ENCODE results near the gene TMEM219.

TMEM219 gene

DNA sequence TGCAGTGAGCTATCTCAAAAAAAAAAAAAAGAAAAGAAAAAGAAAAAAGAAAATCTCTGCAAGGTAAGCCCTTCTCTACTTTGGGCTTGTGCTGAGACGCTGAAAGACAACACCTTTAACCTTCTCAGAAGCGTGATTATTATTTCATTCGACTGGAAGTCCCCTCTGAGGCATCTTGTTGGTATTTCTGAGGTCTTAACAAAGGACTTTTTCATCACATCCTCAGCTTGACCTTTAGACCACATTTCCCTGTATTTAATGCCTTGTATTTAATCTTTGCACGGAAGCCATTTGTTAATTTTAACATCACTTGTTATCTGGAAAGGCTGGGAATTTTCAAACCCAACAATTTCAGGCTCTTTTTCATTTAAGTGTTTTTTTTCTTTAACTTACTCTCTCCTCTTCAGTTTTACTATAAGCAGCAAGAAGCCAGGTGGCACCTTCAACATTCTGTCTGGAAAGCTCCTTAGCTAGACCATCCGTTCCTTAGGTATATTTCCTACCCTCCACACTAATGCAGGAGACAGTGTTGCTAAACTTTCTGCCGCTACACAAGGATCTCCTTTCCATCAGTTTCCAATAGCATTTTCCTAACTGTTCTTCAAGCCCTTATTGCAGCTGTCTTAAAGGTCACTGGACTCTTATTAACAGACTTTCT, 46.2 kb upstream of the TMEM219 start:
- Histone ChIP-seq H3K4ac (ENCODE audit: low read length) (no peak overlapping the region), H3K23ac (ENCODE audit: low read depth, low read length, poor library complexity) (no peak overlapping the region), H2AFZ (ENCODE audit: low read length) (no peak overlapping the region), H3K4me1 (ENCODE audit: control insufficient read depth in 2 of 2, insufficient read depth in 1 of 2, low read depth in 1 of 2, low read length in 2 of 2) (peaks cover 0 to 4% of the 10 kb centered on the region in 2 donors), H2BK12ac (ENCODE audit: low read length) (no peak overlapping the region), H3K18ac (ENCODE audit: low read length) (no peak overlapping the region), H2AK5ac (ENCODE audit: low read depth, low read length) (no peak overlapping the region), H3K4me2 (ENCODE audit: insufficient read depth, low read length, poor library complexity, severe bottlenecking) (no peak overlapping the region), H3K79me1 (ENCODE audit: low read depth, low read length) (no peaks in the 10 kb centered on the region), H2BK15ac (ENCODE audit: low read length) (no peak overlapping the region), H4K8ac (ENCODE audit: low read depth, low read length) (no peak overlapping the region), H3K4me3 (ENCODE audit: low read length in 2 of 2) (no peak overlapping the region), H2BK5ac (ENCODE audit: low read length) (no peak overlapping the region), H2BK120ac (ENCODE audit: low read depth, low read length) (no peak overlapping the region), H3K27me3 (ENCODE audit: control insufficient read depth in 3 of 3, insufficient read depth in 3 of 3, low read depth in 1 of 3, low read length in 3 of 3) (no peaks in the 10 kb centered on the region), H3K36me3 (replicated peaks in 1 of 2; ENCODE audit: control insufficient read depth in 2 of 2, insufficient read depth in 2 of 2, low read length in 2 of 2) (peaks cover 3 to 36% of the 10 kb centered on the region in 2 donors), H3K9me3 (replicated peaks in 1 of 2; ENCODE audit: control insufficient read depth in 2 of 2, insufficient read depth in 1 of 2, low read depth in 1 of 2, low read length in 2 of 2) (no peaks in the 10 kb centered on the region), H4K91ac (ENCODE audit: low read depth, low read length, poor library complexity) (no peak overlapping the region), H3K9ac (ENCODE audit: low read depth, low read length, poor library complexity) (no peak overlapping the region), H3K14ac (ENCODE audit: low read length) (no peak overlapping the region), H3K27ac (replicated peaks; ENCODE audit: low read length) (no peak overlapping the region)
- no CpG with 5 or more reads among the region's 6 CpGs for WGBS, 2 donors (ENCODE audit: extremely low coverage in 2 of 2, insufficient read length in 2 of 2, insufficient replicate concordance in 1 of 2)
- DNase-seq (ENCODE audit: low spot score) = no peak

DNA sequence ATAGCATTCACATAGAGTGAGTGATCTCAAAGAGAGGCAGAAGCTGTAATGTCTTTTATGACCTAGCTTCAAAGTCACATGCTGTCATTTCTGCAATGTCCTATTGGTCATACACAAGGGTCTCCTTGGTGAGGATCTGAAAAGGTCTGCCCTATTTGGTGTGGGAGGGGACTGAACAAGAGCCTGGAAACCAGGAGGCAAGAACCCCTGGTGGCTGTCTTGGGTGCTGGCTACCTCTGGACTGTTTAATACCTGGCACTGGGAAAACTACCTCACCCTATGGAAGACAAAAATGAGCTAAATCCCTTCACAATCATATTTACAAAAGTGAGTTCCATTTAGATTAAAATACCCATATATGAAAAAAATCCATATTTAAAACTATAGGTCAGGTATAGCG, 44.9 kb upstream of the TMEM219 start:
- H3K4me1 ChIP-seq (ENCODE audit: control insufficient read depth in 2 of 2, insufficient read depth in 1 of 2, low read depth in 1 of 2, low read length in 2 of 2) = peaks cover 0 to 2% of the 10 kb centered on the region in 2 donors
- H3K9me3 ChIP-seq (replicated peaks in 1 of 2; ENCODE audit: control insufficient read depth in 2 of 2, insufficient read depth in 1 of 2, low read depth in 1 of 2, low read length in 2 of 2) = no peaks in the 10 kb centered on the region
- no peak overlapping the region for H3K27ac ChIP-seq (replicated peaks; ENCODE audit: low read length)
- H2AK5ac ChIP-seq (ENCODE audit: low read depth, low read length) = no peak overlapping the region
- no CpG with 5 or more reads among the region's 1 CpG for WGBS, 2 donors (ENCODE audit: extremely low coverage in 2 of 2, insufficient read length in 2 of 2, insufficient replicate concordance in 1 of 2)
- no peak overlapping the region for H3K14ac ChIP-seq (ENCODE audit: low read length)
- H3K36me3 ChIP-seq (replicated peaks in 1 of 2; ENCODE audit: control insufficient read depth in 2 of 2, insufficient read depth in 2 of 2, low read length in 2 of 2) = peaks cover 5 to 48% of the 10 kb centered on the region in 2 donors
- H4K8ac ChIP-seq (ENCODE audit: low read depth, low read length) = no peak overlapping the region
- H3K27me3 ChIP-seq (ENCODE audit: control insufficient read depth in 3 of 3, insufficient read depth in 3 of 3, low read depth in 1 of 3, low read length in 3 of 3) = no peaks in the 10 kb centered on the region
- H3K9ac ChIP-seq (ENCODE audit: low read depth, low read length, poor library complexity) = no peak overlapping the region
- no peak overlapping the region for H2AFZ ChIP-seq (ENCODE audit: low read length)
- no peak overlapping the region for H3K4ac ChIP-seq (ENCODE audit: low read length)
- H3K4me2 ChIP-seq (ENCODE audit: insufficient read depth, low read length, poor library complexity, severe bottlenecking) = no peak overlapping the region
- H2BK15ac ChIP-seq (ENCODE audit: low read length) = no peak overlapping the region
- H3K23ac ChIP-seq (ENCODE audit: low read depth, low read length, poor library complexity) = no peak overlapping the region
- H4K91ac ChIP-seq (ENCODE audit: low read depth, low read length, poor library complexity) = no peak overlapping the region
- H3K4me3 ChIP-seq (ENCODE audit: low read length in 2 of 2) = no peak overlapping the region
- no peak overlapping the region for H2BK12ac ChIP-seq (ENCODE audit: low read length)
- no peaks in the 10 kb centered on the region for H3K79me1 ChIP-seq (ENCODE audit: low read depth, low read length)
- DNase-seq (ENCODE audit: low spot score) = no peak
- no peak overlapping the region for H2BK120ac ChIP-seq (ENCODE audit: low read depth, low read length)
- no peak overlapping the region for H3K18ac ChIP-seq (ENCODE audit: low read length)
- no peak overlapping the region for H2BK5ac ChIP-seq (ENCODE audit: low read length)

DNA sequence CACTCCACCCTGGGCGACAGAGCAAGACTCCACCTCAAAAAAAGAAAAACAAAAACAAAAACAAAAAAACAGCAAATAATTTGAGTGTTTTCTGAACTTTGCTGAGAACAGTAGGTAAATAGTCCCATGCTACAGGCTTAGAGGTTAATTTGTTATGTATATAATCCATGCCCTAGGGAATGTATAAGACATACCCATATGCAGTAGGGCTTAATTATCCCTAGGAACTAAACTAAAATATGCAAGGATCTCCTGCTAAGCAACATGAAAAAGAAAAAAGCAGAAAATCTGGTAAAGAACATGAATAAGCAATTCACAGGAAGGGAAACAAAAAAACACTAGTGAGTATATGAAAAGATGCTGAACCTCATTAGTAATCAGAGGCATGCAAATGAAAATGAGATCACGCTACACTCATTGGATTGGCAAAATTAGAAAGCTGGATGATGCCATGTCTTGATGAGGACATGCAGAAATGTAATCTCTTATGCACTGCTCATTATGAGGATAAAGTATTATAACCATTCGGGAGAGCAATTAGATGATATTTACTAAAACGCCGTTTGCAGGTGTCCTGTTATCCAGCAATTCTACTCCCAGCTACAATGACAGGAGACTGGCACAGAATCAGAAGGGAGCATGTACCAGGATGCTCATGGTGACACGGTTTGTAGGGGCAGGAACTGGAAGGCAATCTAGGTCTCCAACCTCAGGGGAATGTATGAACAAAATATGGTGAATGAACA, 41.4 kb upstream of the TMEM219 start:
- H3K23ac ChIP-seq (ENCODE audit: low read depth, low read length, poor library complexity) = no peak overlapping the region
- H4K8ac ChIP-seq (ENCODE audit: low read depth, low read length) = no peak overlapping the region
- no peak overlapping the region for H2AK5ac ChIP-seq (ENCODE audit: low read depth, low read length)
- no peak overlapping the region for H2BK12ac ChIP-seq (ENCODE audit: low read length)
- H4K91ac ChIP-seq (ENCODE audit: low read depth, low read length, poor library complexity) = no peak overlapping the region
- no peak overlapping the region for H3K14ac ChIP-seq (ENCODE audit: low read length)
- H2BK5ac ChIP-seq (ENCODE audit: low read length) = no peak overlapping the region
- H3K27ac ChIP-seq (replicated peaks; ENCODE audit: low read length) = no peak overlapping the region
- no peak overlapping the region for H3K4me2 ChIP-seq (ENCODE audit: insufficient read depth, low read length, poor library complexity, severe bottlenecking)
- H2AFZ ChIP-seq (ENCODE audit: low read length) = no peak overlapping the region
- H3K36me3 ChIP-seq (replicated peaks in 1 of 2; ENCODE audit: control insufficient read depth in 2 of 2, insufficient read depth in 2 of 2, low read length in 2 of 2) = peaks cover 6 to 52% of the 10 kb centered on the region in 2 donors
- H3K9me3 ChIP-seq (replicated peaks in 1 of 2; ENCODE audit: control insufficient read depth in 2 of 2, insufficient read depth in 1 of 2, low read depth in 1 of 2, low read length in 2 of 2) = no peaks in the 10 kb centered on the region
- no peaks in the 10 kb centered on the region for H3K27me3 ChIP-seq (ENCODE audit: control insufficient read depth in 3 of 3, insufficient read depth in 3 of 3, low read depth in 1 of 3, low read length in 3 of 3)
- H3K18ac ChIP-seq (ENCODE audit: low read length) = no peak overlapping the region
- H3K4me1 ChIP-seq (ENCODE audit: control insufficient read depth in 2 of 2, insufficient read depth in 1 of 2, low read depth in 1 of 2, low read length in 2 of 2) = peaks cover 0 to 5% of the 10 kb centered on the region in 2 donors
- no peak overlapping the region for H3K4me3 ChIP-seq (ENCODE audit: low read length in 2 of 2)
- H3K4ac ChIP-seq (ENCODE audit: low read length) = no peak overlapping the region
- DNase-seq (ENCODE audit: low spot score) = no peak
- H3K79me1 ChIP-seq (ENCODE audit: low read depth, low read length) = peaks cover 8% of the 10 kb centered on the region
- no peak overlapping the region for H3K9ac ChIP-seq (ENCODE audit: low read depth, low read length, poor library complexity)
- H2BK15ac ChIP-seq (ENCODE audit: low read length) = no peak overlapping the region
- H2BK120ac ChIP-seq (ENCODE audit: low read depth, low read length) = no peak overlapping the region
- no CpG with 5 or more reads among the region's 6 CpGs for WGBS, 2 donors (ENCODE audit: extremely low coverage in 2 of 2, insufficient read length in 2 of 2, insufficient replicate concordance in 1 of 2)

DNA sequence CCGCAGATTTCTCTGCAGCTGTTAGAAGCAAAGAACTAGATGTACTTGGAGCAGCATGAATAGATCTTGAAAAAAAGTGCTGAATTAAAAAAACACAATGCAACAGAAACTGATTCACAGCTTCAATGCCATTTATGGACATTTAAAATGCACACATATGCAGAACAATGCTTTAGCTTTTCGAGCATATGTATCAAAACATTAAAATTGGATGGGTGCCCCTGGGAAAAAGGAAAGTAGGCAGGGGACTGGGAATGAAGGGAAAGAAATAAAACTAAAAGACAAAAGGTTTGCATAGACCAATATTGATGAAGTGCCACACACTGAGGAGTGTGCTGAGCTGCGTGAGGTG, 40.9 kb upstream of the TMEM219 start:
- H2AK5ac ChIP-seq (ENCODE audit: low read depth, low read length) = no peak overlapping the region
- no peak overlapping the region for H2BK12ac ChIP-seq (ENCODE audit: low read length)
- no peak overlapping the region for H2BK5ac ChIP-seq (ENCODE audit: low read length)
- H3K23ac ChIP-seq (ENCODE audit: low read depth, low read length, poor library complexity) = no peak overlapping the region
- H4K8ac ChIP-seq (ENCODE audit: low read depth, low read length) = no peak overlapping the region
- no peak overlapping the region for H3K4me2 ChIP-seq (ENCODE audit: insufficient read depth, low read length, poor library complexity, severe bottlenecking)
- no peaks in the 10 kb centered on the region for H3K27me3 ChIP-seq (ENCODE audit: control insufficient read depth in 3 of 3, insufficient read depth in 3 of 3, low read depth in 1 of 3, low read length in 3 of 3)
- DNase-seq (ENCODE audit: low spot score) = no peak
- no peak overlapping the region for H4K91ac ChIP-seq (ENCODE audit: low read depth, low read length, poor library complexity)
- no peak overlapping the region for H2AFZ ChIP-seq (ENCODE audit: low read length)
- no peak overlapping the region for H2BK15ac ChIP-seq (ENCODE audit: low read length)
- no peak overlapping the region for H3K9ac ChIP-seq (ENCODE audit: low read depth, low read length, poor library complexity)
- H3K4ac ChIP-seq (ENCODE audit: low read length) = no peak overlapping the region
- WGBS, 2 donors (ENCODE audit: extremely low coverage in 2 of 2, insufficient read length in 2 of 2, insufficient replicate concordance in 1 of 2) = no CpG with 5 or more reads among the region's 3 CpGs
- H3K4me3 ChIP-seq (ENCODE audit: low read length in 2 of 2) = no peak overlapping the region
- no peak overlapping the region for H3K18ac ChIP-seq (ENCODE audit: low read length)
- no peak overlapping the region for H3K27ac ChIP-seq (replicated peaks; ENCODE audit: low read length)
- peaks cover 6 to 48% of the 10 kb centered on the region in 2 donors for H3K36me3 ChIP-seq (replicated peaks in 1 of 2; ENCODE audit: control insufficient read depth in 2 of 2, insufficient read depth in 2 of 2, low read length in 2 of 2)
- H3K14ac ChIP-seq (ENCODE audit: low read length) = no peak overlapping the region
- H2BK120ac ChIP-seq (ENCODE audit: low read depth, low read length) = no peak overlapping the region
- H3K79me1 ChIP-seq (ENCODE audit: low read depth, low read length) = peaks cover 10% of the 10 kb centered on the region
- H3K9me3 ChIP-seq (replicated peaks in 1 of 2; ENCODE audit: control insufficient read depth in 2 of 2, insufficient read depth in 1 of 2, low read depth in 1 of 2, low read length in 2 of 2) = no peaks in the 10 kb centered on the region
- H3K4me1 ChIP-seq (ENCODE audit: control insufficient read depth in 2 of 2, insufficient read depth in 1 of 2, low read depth in 1 of 2, low read length in 2 of 2) = peaks cover 0 to 5% of the 10 kb centered on the region in 2 donors
